D721Med (cell line): ENCODE results near the gene LGALS9.
"Not testable (repeated sequence)": the region's sequence is repeated elsewhere in the genome, so short reads cannot be mapped to it uniquely, and the experiment has no call there.

ENCODE experiments used
- DNase-seq: peaks from one replicate; pipeline ENCODE4 v3.0.0; 2011; ENCODE audit warnings: low spot score; ENCODE audit not compliant: insufficient read length
- FAIRE-seq: peaks from 2 replicates; lab custom pipeline; 2011; peaks lifted over from hg19 to GRCh38; lab: Jason Lieb, UNC
- CTCF ChIP-seq: IDR thresholded peaks from 2 replicates; pipeline ENCODE4 v1.5.1; 2012; ENCODE audit warnings: mild to moderate bottlenecking, control low read depth; ENCODE audit not compliant: insufficient read depth; ENCODE audit errors: missing control alignments

Gene LGALS9

GRCh38 chr17:27635275-27635823, 4.4 kb downstream of the LGALS9 start:
- DNase-seq, result no peak

GRCh38 chr17:27636005-27636520, 5.1 kb downstream of the LGALS9 start:
- not testable (repeated sequence) for DNase-seq, FAIRE-seq

More at GRCh38 chr17:27635275-27635823, 4.4 kb downstream of the LGALS9 start:
- FAIRE-seq, result no peak
- TF ChIP-seq CTCF, result no peak

- FAIRE-seq, DNase-seq: not testable (repeated sequence)
These were observed 6.8 kb downstream of the LGALS9 start for GRCh38 chr17:27637818-27638217.

- FAIRE-seq, DNase-seq: not testable (repeated sequence)
These were observed 7.5 kb downstream of the LGALS9 start for GRCh38 chr17:27638415-27638914.

- FAIRE-seq (no peak), DNase-seq (no peak)
- no peak for TF ChIP-seq CTCF
These were observed 9.8 kb downstream of the LGALS9 start for GRCh38 chr17:27640790-27641189.

GRCh38 chr17:27644586-27644985, 13.6 kb downstream of the LGALS9 start:
- TF ChIP-seq CTCF, result no peak
- no peak for DNase-seq
- FAIRE-seq, result no peak

GRCh38 chr17:27645621-27646020, 14.6 kb downstream of the LGALS9 start:
- FAIRE-seq, DNase-seq: not testable (repeated sequence)

- FAIRE-seq, result no peak
- no peak for TF ChIP-seq CTCF
- no peak for DNase-seq
These were observed 15.2 kb downstream of the LGALS9 start for GRCh38 chr17:27646232-27646631.

- TF ChIP-seq CTCF, result no peak
- DNase-seq, result no peak
- no peak for FAIRE-seq
These were observed 16.8 kb downstream of the LGALS9 start for GRCh38 chr17:27647765-27648164.

- FAIRE-seq, DNase-seq: not testable (repeated sequence)
These were observed 18.2 kb downstream of the LGALS9 start for GRCh38 chr17:27649111-27649571.
